GM19324 (cell line): Measurements from ENCODE around the gene ZMIZ2.
A peak's percentile ranks its signal among the peaks of the same experiment; 100 is the strongest.
"Not testable (repeated sequence)": the region's sequence is repeated elsewhere in the genome, so short reads cannot be mapped to it uniquely, and the experiment has no call there.

Source experiments
- ATAC-seq: cut with Tn5 transposase; IDR thresholded peaks from one replicate; pipeline ENCODE4 v1.9.1; 2021; ENCODE audit warnings: mild to moderate bottlenecking, moderate library complexity; ENCODE audit not compliant: unreplicated experiment, low FRiP score

Gene ZMIZ2

GRCh38 chr7:44726250-44726649 is 22.4 kb upstream of the ZMIZ2 start:
- not testable (repeated sequence) for ATAC-seq

- ATAC-seq = no peak
These were observed 21.3 kb upstream of the ZMIZ2 start for GRCh38 chr7:44727158-44727936.

- ATAC-seq = no peak
These were observed 20.7 kb upstream of the ZMIZ2 start for GRCh38 chr7:44727937-44728262.

GRCh38 chr7:44729949-44730590 is 18.6 kb upstream of the ZMIZ2 start:
- ATAC-seq = no peak

GRCh38 chr7:44732971-44733370 is 15.7 kb upstream of the ZMIZ2 start:
- not testable (repeated sequence) for ATAC-seq

- no peak for ATAC-seq
These were observed 14.8 kb upstream of the ZMIZ2 start for GRCh38 chr7:44733708-44734481.

- no peak for ATAC-seq
These were observed 13.1 kb upstream of the ZMIZ2 start for GRCh38 chr7:44735403-44736165.

- ATAC-seq = no peak
These were observed 11.8 kb upstream of the ZMIZ2 start for GRCh38 chr7:44736896-44737295.

GRCh38 chr7:44738051-44738723 is 10.5 kb upstream of the ZMIZ2 start:
- ATAC-seq = no peak

- no peak for ATAC-seq
These were observed 9.6 kb upstream of the ZMIZ2 start for GRCh38 chr7:44738876-44739665.

GRCh38 chr7:44740055-44740454 is 8.6 kb upstream of the ZMIZ2 start:
- ATAC-seq = no peak

- no peak for ATAC-seq
These were observed 4.9 kb upstream of the ZMIZ2 start for GRCh38 chr7:44743750-44744149.

GRCh38 chr7:44748948-44749731 is 493 bp downstream of the ZMIZ2 start:
- peak; percentile 26 for ATAC-seq

- ATAC-seq = no peak
These were observed 1.3 kb downstream of the ZMIZ2 start for GRCh38 chr7:44749992-44750391.

- no peak for ATAC-seq
These were observed 1.8 kb downstream of the ZMIZ2 start for GRCh38 chr7:44750424-44750823.

- peak; percentile 22 for ATAC-seq
These were observed 2.4 kb downstream of the ZMIZ2 start for GRCh38 chr7:44750921-44751571.

- ATAC-seq = no peak
These were observed 4.2 kb downstream of the ZMIZ2 start for GRCh38 chr7:44752822-44753221.
